ENCODE data around the gene SMARCD3.
A peak's percentile ranks its signal among the peaks of the same experiment; 100 is the strongest.

Gene SMARCD3

GRCh38 chr7:151248346-151249033, at the start of gene SMARCD3:
SMARCD3 (minus strand) TSS chr7:151248694; CDS start chr7:151248562, 132 bp downstream.
- DNase-seq (ENCODE audit: extremely low read depth in 1 of 2, low read depth in 1 of 2) = no peak

DNA sequence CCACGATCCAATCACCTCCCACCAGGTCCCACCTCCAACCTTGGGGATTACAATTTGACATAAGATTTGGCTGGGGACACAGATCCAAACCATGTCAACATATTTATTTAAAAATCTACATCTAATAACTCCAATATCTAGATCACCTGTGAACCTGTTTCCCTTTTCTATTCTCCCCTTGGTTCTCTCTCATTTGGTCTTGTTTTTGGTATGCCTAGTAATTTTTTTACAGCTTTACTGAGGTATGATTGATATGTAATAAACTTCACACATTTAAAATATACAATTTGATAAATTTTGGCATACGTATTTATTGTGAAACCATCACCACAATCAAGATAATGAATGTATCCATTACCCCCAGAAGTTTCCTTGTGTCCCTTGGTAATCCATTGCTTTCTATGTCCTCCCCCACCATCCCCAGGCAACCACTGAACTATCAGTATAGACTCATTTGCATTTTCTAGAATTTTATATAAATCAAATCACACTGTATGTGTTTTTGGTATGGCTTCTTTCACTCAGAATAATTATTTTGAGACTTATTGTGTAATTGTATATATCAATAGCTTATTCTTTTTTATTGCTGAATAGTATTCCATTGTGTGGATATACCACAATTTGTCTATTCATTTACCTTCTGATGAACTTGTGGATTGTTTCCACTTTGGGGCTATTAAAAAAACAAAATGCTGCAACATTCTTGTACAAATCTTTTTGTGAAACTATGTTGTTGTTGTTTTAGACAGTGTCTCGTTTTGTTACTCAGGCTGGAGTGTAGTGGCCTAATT, 47.9 kb upstream of the SMARCD3 start:
- no peak for DNase-seq (ENCODE audit: extremely low read depth in 1 of 2, low read depth in 1 of 2)

GRCh38 chr7:151292850-151293249, 44.4 kb upstream of the SMARCD3 start:
- no peak for DNase-seq (ENCODE audit: extremely low read depth in 1 of 2, low read depth in 1 of 2)

- no peak for DNase-seq (ENCODE audit: extremely low read depth in 1 of 2, low read depth in 1 of 2)
These were observed 42.7 kb upstream of the SMARCD3 start for GRCh38 chr7:151291206-151291605.

- DNase-seq (ENCODE audit: extremely low read depth in 1 of 2, low read depth in 1 of 2) = no peak
These were observed 41.9 kb upstream of the SMARCD3 start for GRCh38 chr7:151290355-151290760.

DNA sequence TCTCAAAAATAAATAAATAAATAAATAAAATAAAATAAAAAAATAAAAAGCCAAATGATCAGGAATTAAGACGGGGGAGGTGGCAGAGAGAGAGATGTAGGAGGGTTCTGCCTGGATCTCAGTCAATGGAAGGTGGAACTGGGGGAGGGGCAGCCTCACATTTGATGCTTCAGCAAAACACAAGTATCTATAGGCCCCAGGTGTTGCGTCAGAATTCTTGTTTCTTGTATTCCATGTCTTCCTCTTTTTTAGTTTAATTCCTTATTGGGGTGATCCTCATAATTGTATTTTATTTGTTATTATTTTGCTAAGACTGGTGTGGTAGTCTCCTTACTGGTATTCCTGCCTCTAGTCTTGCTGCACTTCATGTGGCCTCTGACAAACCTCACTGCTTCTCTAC, 41.4 kb upstream of the SMARCD3 start:
- DNase-seq (ENCODE audit: extremely low read depth in 1 of 2, low read depth in 1 of 2) = no peak

DNA sequence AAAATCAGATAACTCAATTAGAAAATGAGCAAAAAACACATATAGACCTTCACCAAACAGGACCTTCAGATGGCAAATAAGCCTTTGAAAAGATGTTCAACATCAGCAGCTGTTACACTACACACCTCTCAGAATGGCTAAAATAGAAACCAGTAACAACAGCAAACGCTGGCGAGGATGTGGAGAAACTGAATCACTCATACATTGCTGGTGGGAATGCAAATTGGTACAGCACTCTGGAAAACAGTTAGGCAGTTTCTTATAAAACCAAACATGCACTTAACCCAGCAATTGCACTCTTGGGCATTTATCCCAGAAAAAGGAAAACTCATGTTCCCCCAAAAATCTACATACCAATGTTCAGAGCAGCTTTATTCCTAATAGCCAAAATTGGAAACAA, 37.7 kb upstream of the SMARCD3 start:
- no peak for DNase-seq (ENCODE audit: extremely low read depth in 1 of 2, low read depth in 1 of 2)

DNA sequence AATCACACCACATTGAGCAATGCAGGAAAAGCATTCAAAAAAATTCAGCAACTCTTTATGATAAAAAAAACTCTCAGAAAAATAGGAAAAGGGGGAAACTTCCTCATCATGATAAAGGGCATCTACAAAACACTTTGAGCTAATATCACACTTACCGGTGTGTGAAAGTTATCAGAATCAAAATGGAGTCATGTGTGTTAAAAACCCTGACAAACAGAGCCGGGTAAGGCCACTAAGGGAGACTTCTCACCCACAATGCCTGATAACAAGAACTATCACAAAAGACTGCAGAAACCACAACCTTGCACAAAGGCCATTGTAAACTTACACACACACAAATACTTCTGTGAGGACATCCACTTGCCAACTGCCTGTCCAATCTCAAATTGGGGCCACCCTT, 34.8 kb upstream of the SMARCD3 start:
- no peak for DNase-seq (ENCODE audit: extremely low read depth in 1 of 2, low read depth in 1 of 2)

DNA sequence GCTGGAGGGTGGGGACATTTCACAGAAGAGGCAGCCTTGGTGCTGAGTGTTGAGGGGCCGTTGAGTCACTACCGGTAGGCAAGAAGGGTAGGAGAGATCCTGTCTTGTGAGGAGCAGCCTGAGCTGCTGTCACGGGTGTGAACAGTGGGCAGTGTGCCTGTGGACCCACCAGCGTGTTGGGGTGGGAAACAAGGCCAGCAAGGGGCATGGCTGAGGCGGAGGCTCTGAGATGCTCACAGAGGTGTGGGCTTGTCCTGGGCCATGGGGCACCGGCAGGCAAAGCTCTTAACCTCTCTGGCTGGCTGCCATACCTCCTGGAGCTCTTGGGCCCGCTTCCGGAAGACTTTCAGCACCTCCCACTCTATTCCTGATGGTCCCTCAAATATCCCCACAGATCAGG, 33.6 kb upstream of the SMARCD3 start:
- no peak for DNase-seq (ENCODE audit: extremely low read depth in 1 of 2, low read depth in 1 of 2)

DNA sequence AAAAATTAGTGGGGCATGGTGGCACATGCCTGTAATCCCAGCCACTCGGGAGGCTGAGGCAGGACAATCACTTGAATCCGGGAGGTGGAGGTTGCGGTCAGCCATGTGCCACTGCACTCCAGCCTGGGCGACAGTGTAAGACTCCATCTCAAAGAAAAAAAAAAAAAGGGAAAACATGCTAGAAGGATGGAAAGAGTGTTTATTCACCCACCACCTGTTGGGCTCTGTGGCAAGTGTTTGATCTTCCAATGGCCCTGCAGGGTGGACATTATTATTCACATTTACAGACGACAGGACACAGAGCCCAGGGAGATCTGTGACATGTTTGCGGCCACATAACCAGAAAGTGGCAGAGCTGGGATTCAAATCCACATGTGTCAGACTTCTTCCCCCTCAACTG, 33.2 kb upstream of the SMARCD3 start:
- no peak for DNase-seq (ENCODE audit: extremely low read depth in 1 of 2, low read depth in 1 of 2)

GRCh38 chr7:151280388-151281019, 32.0 kb upstream of the SMARCD3 start:
- no peak for DNase-seq (ENCODE audit: extremely low read depth in 1 of 2, low read depth in 1 of 2)

DNA sequence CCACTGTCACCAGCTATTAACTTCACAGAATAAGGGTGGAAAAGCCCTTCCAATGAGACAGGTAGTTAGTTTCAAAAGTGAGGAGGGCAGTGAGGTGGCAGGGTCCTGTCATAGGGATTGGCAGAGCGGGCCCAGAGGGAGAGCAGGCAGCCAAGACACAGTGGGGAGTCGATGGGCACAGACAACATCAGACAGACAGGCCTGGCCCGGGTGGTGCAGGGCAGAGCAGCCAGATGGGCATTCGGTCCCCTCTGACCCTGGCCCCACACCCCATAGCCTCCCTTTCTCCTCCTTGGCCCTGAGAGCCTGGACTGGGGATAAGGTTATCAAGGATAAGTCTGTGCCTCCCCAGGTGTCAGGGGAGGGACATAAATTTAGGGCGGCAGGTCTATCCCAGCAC, 31.4 kb upstream of the SMARCD3 start:
- no peak for DNase-seq (ENCODE audit: extremely low read depth in 1 of 2, low read depth in 1 of 2)

DNA sequence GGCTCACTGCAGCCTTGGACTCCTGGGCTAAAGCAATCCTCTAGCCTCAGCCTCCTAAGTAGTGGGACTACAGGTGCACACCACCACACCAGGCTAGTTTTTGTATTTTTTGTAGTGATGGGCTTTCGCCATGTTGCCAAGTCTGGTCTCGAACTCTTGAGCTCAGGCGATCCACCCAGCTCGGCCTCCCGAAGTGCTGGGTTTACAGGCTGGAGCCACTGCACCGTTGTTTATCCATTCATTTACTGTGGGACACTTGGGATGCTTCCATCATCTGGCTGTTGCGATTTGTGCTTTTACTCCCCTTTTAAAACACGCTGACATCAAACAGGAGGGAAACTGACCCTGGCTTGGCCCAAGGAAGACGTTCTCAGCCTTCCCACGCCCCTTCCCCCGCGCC, 30.5 kb upstream of the SMARCD3 start:
- DNase-seq (ENCODE audit: extremely low read depth in 1 of 2, low read depth in 1 of 2) = no peak

- no peak for DNase-seq (ENCODE audit: extremely low read depth in 1 of 2, low read depth in 1 of 2)
These were observed 29.1 kb upstream of the SMARCD3 start for GRCh38 chr7:151277631-151278030.

GRCh38 chr7:151276666-151277590, 28.4 kb upstream of the SMARCD3 start:
- DNase-seq (ENCODE audit: extremely low read depth in 1 of 2, low read depth in 1 of 2) = peak; percentile 6 to 24

DNA sequence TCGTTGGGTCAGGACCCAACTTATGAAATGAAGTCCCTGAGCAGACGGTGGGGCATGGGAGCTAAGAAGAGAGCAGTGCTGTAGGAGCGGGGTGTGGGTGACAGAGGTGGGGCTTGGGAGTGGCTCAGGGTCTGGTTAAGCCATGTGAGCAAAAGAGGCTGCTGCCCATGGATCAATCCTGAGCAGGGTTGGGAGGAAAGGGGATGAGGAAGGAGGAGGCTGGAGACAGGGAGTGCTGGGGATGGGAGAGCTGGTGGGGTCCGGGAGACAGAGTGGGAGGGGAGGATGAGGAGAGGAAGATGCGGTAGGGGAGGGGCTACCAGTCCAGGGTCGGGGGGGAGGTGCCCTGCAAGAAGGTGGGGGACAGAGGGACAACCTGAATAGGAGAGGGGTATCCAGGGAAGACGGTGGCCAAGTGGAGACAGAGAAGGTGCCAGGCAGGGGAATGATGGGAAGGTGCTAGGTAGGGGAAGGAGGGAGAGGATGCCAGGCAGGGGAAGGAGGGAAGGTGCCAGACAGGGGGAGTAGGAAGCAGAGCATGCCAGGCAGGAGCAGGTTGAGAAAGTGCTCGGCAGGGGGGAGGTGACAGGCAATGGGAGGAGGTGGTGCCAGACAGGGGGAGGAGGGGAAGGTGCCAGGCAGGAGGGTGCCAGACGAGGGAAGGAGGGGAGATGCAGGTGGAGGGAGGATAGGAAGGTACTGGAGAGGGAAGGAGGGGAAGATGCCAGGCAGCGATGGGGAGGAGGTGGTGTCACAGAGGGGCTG, 27.5 kb upstream of the SMARCD3 start:
- no peak for DNase-seq (ENCODE audit: extremely low read depth in 1 of 2, low read depth in 1 of 2)

DNA sequence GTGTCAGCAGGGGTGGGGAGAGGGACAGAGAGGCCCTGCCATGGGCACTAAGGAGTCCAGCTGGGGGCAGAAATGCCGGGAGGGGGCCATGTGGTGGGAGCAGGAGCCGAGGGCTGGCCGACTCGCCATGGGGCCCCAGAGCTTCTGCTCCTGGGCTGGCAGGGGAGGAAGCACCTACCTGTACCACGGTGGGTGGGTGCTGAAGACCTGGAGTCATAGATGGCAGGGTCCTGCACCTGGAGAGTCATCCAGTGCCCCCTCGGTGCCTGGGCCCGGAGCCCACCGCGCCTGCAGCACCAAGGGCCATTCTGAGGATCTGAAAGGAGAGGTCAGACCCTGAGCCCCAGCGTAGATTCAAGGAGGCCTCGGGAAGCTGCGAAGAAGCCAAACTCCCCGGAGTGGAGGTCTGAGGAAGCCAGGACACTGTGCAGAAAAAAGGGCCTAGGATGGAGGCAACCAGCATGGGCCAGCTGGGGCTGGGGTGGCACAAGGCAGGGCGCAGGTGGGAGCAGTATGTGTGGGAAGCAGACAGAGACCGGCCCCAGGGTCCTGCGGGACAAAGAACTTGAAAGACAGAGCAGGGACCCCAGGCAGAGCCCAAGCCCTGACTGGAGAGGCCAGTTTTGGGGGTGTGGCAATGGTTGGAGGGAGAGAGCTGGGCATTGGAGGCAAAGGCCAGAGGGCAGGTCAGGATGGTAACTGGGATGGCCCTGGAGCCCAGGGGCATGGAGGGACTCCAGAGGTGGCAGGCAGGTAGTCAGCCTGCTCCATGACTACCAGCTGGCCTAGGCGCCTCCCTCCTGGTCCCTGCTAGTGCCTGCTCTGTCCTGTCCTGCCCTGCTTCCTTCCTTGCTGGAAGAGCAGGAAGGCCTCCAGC, 26.7 kb upstream of the SMARCD3 start:
- no peak for DNase-seq (ENCODE audit: extremely low read depth in 1 of 2, low read depth in 1 of 2)

GRCh38 chr7:151274396-151274795, 25.9 kb upstream of the SMARCD3 start:
- DNase-seq (ENCODE audit: extremely low read depth in 1 of 2, low read depth in 1 of 2) = no peak

Data from activated CD8-positive, alpha-beta memory T cell treated with anti-CD3 and anti-CD28 coated beads for 1 hour (primary cell).